BJ (cell line): ENCODE measurements around the gene USP27X. TPM values are rescaled to one million over a fixed set of nuclear protein-coding genes. Genes with fewer than 3 reads are reported as not detected.
A peak's percentile ranks its signal among the peaks of the same experiment; 100 is the strongest.

Source experiments
- CTCF ChIA-PET: fragments of 350-600 bp; formaldehyde crosslinking; extraction: SDS; loops from one replicate; lab custom pipeline; 2021; ENCODE audit warnings: antibody characterized with exemption, inconsistent platforms; lab: Yijun Ruan, JAX
- POLR2A ChIA-PET: fragments of 300-600 bp; sonication (Branson Sonifier 250); formaldehyde crosslinking; extraction: SDS; loops from one replicate; lab custom pipeline; 2021; ENCODE audit warnings: antibody characterized with exemption; lab: Charles Lee
- DNase-seq: peaks from one replicate; pipeline ENCODE4 v3.0.0-alpha.2; 2011; ENCODE audit warnings: low read depth
- H3K27me3 ChIP-seq: 2 replicates; pipeline ENCODE4 v1.6.0; 2011; ENCODE audit warnings: low read length; ENCODE audit not compliant: control insufficient read depth, insufficient read depth
- H3K36me3 ChIP-seq: 2 replicates; pipeline ENCODE4 v1.5.1; 2011; ENCODE audit warnings: low read length; ENCODE audit not compliant: control insufficient read depth, insufficient read depth
- H3K4me3 ChIP-seq: 2 replicates; pipeline ENCODE4 v1.5.1; 2011; ENCODE audit warnings: low read depth, mild to moderate bottlenecking, control low read depth, low read length
- CTCF ChIP-seq: IDR thresholded peaks from 2 replicates; pipeline ENCODE4 v1.5.1; 2011; ENCODE audit warnings: low read depth, mild to moderate bottlenecking, control low read depth, inconsistent platforms, low read length, moderate library complexity; ENCODE audit not compliant: insufficient read depth
- polyA plus RNA-seq: library from polyadenylated mRNA; depleted of rRNA; stranded (reverse); fragments of >200 nt; gene quantifications from 2 replicates; pipeline ENCODE4 v1.2.3, GENCODE V29; 2011

Gene USP27X
- polyA plus RNA-seq, 1 experiment, result 3.4 TPM

GRCh38 chrX:49868739-49869138 is 10.5 kb upstream of the USP27X start:
- Histone ChIP-seq H3K27me3 (no peaks in the 10 kb centered on the region), H3K4me3 (no peak overlapping the region), H3K36me3 (no peaks in the 10 kb centered on the region)
- DNase-seq, result no peak
- TF ChIP-seq CTCF, result no peak
- CTCF ChIA-PET, result no interaction called here
- POLR2A ChIA-PET, result no interaction called here

GRCh38 chrX:49876750-49877149 is 2.5 kb upstream of the USP27X start:
- CTCF ChIA-PET, result no interaction called here
- POLR2A ChIA-PET, result no interaction called here
- no peaks in the 10 kb centered on the region for H3K36me3 ChIP-seq
- no peak overlapping the region for H3K4me3 ChIP-seq
- no peak for DNase-seq
- no peaks in the 10 kb centered on the region for H3K27me3 ChIP-seq
- peak; percentile 40 for TF ChIP-seq CTCF

- H3K27me3 ChIP-seq, result no peaks in the 10 kb centered on the region
- no peak overlapping the region for H3K4me3 ChIP-seq
- DNase-seq, result no peak
- H3K36me3 ChIP-seq, result no peaks in the 10 kb centered on the region
- ChIA-PET CTCF (interaction anchor here (1.5 to 1.6 kb wide), 2 partner anchors 39 to 45 kb away, joined by 4 read pairs; partner anchors contain the start of gene CLCN5), POLR2A (no interaction called here)
- no peak for TF ChIP-seq CTCF
Measured at GRCh38 chrX:49877397-49878101, 1.7 kb upstream of the USP27X start.

- Histone ChIP-seq H3K27me3 (no peaks in the 10 kb centered on the region), H3K4me3 (peak overlapping the region; percentile 67), H3K36me3 (no peaks in the 10 kb centered on the region)
- no peak for DNase-seq
- ChIA-PET POLR2A (no interaction called here), CTCF (interaction anchor here (1.0 to 1.6 kb wide), 3 partner anchors 30 to 44 kb away, joined by 3 to 4 read pairs (median 4); partner anchors contain the start of gene CLCN5)
- TF ChIP-seq CTCF, result no peak
Measured at GRCh38 chrX:49878128-49878833, 1.0 kb upstream of the USP27X start.

DNA sequence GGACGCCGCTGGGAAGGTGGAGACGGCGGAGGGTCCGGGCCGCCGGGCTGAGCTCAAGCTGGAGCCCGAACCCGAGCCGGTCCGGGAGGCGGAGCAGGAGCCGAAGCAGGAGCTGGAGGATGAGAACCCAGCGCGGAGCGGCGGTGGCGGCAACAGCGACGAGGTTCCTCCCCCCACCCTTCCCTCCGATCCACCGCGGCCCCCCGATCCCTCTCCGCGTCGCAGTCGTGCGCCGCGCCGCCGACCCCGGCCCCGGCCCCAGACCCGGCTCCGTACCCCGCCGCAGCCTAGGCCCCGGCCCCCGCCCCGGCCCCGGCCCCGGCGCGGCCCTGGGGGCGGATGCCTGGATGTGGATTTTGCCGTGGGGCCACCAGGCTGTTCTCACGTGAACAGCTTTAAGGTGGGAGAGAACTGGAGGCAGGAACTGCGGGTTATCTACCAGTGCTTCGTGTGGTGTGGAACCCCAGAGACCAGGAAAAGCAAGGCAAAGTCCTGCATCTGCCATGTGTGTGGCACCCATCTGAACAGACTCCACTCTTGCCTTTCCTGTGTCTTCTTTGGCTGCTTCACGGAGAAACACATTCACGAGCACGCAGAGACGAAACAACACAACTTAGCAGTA is 483 bp downstream of the USP27X start:
- POLR2A ChIA-PET, result no interaction called here
- no peak for TF ChIP-seq CTCF
- Histone ChIP-seq H3K4me3 (peak overlapping the region; percentile 67), H3K27me3 (no peaks in the 10 kb centered on the region), H3K36me3 (no peaks in the 10 kb centered on the region)
- CTCF ChIA-PET, result interaction anchor here (0.6 to 1.3 kb wide), 2 partner anchors 36 to 40 kb away, joined by 3 read pairs; no protein-coding TSS in a partner anchor
- no peak for DNase-seq
